ENCODE measurements around the gene CDH4. TPM values are rescaled to one million over a fixed set of nuclear protein-coding genes. Genes with fewer than 3 reads are reported as not detected.

Gene CDH4
- total and polyA plus RNA-seq, 2 of the 13 experiments (the other 11 are each of a cell fraction or from before 2014, with no cell fraction given) = not detected

GRCh38 chr20:61866165-61866564 is 614.1 kb downstream of the CDH4 start:
- Histone ChIP-seq H3K9ac (ENCODE audit: insufficient read depth, low read depth, low read length) (no peak overlapping the region), H3K4me3 (replicated peaks in 1 of 3; ENCODE audit: insufficient read depth in 1 of 3, low read depth in 2 of 3, low read length in 3 of 3) (no peak overlapping the region), H3K79me2 (ENCODE audit: insufficient read depth, low read length) (no peaks in the 10 kb centered on the region), H3K27ac (ENCODE audit: extremely low read length, insufficient read depth, low read length) (no peak overlapping the region), H3K36me3 (replicated peaks in 1 of 2; ENCODE audit: control insufficient read depth in 1 of 2, insufficient read depth in 2 of 2, low read length in 2 of 2) (no peaks in the 10 kb centered on the region), H3K4me2 (ENCODE audit: low read depth, low read length) (no peak overlapping the region), H3K27me3 (ENCODE audit: control insufficient read depth in 1 of 2, insufficient read depth in 2 of 2, low read length in 2 of 2) (peaks cover 18 to 86% of the 10 kb centered on the region in 2 experiments), H3K4me1 (ENCODE audit: insufficient read depth, low read length) (no peaks in the 10 kb centered on the region), H4K20me1 (ENCODE audit: insufficient read depth, low read length) (no peaks in the 10 kb centered on the region), H2AFZ (ENCODE audit: low read length) (no peak overlapping the region), H3K9me3 (ENCODE audit: low read length) (peaks cover 7% of the 10 kb centered on the region)
- ChIA-PET CTCF (ENCODE audit: low intra/inter-chr PET ratio, low total read pairs) (no interaction called here), POLR2A (no interaction called here)
- FAIRE-seq = no peak
- no peak for DNase-seq (ENCODE audit: low spot score)
- no TSS peak for BruUV-seq (replicated peaks)
- intact Hi-C loops (cut with micrococcal nuclease; ENCODE audit: unreplicated experiment) = no loop called here
- 11% methylated on average over 5 of the region's 5 CpGs for WGBS (ENCODE audit: low lambda C conversion rate)
- ATAC-seq = no peak
- in situ Hi-C loops (cut with HindIII; ENCODE audit: extremely low pct_ligation_motif_present, low pct_unique_long_range_greater_than_20kb) = no loop called here
- TF ChIP-seq MAFG (CRISPR knock-in tag; IDR thresholded peaks at IDR 0.05) (peak; percentile 58; the same call in 1 of the 2 replicates), ZNF644 (CRISPR knock-in tag; IDR thresholded peaks at IDR 0.05; ENCODE audit: low read depth) (no peak), TIGD3 (CRISPR knock-in tag; IDR thresholded peaks at IDR 0.05; ENCODE audit: borderline replicate concordance) (no peak), ZNF775 (CRISPR knock-in tag; IDR thresholded peaks at IDR 0.05; ENCODE audit: borderline replicate concordance) (no peak), MAFF (IDR thresholded peaks at IDR 0.05; ENCODE audit: low read depth, low read length) (peak; percentile 100), ZNF772 (CRISPR knock-in tag; IDR thresholded peaks at IDR 0.05) (no peak), JUN (CRISPR knock-in tag; IDR thresholded peaks at IDR 0.05) (no peak), GFI1 (CRISPR knock-in tag; IDR thresholded peaks at IDR 0.05; ENCODE audit: borderline replicate concordance) (no peak), E2F5 (CRISPR knock-in tag; conservative IDR thresholded peaks at IDR 0.05) (no peak), PATZ1 (CRISPR knock-in tag; IDR thresholded peaks at IDR 0.05) (no peak), ZNF10 (CRISPR knock-in tag; IDR thresholded peaks at IDR 0.05; ENCODE audit: borderline replicate concordance, low read depth) (no peak), ZNF672 (CRISPR knock-in tag; IDR thresholded peaks at IDR 0.05) (no peak), YEATS4 (CRISPR knock-in tag; IDR thresholded peaks at IDR 0.05; ENCODE audit: borderline replicate concordance) (no peak), ZNF256 (CRISPR knock-in tag; conservative IDR thresholded peaks at IDR 0.05) (no peak)
- TF ChIP-seq, protein P1, sequence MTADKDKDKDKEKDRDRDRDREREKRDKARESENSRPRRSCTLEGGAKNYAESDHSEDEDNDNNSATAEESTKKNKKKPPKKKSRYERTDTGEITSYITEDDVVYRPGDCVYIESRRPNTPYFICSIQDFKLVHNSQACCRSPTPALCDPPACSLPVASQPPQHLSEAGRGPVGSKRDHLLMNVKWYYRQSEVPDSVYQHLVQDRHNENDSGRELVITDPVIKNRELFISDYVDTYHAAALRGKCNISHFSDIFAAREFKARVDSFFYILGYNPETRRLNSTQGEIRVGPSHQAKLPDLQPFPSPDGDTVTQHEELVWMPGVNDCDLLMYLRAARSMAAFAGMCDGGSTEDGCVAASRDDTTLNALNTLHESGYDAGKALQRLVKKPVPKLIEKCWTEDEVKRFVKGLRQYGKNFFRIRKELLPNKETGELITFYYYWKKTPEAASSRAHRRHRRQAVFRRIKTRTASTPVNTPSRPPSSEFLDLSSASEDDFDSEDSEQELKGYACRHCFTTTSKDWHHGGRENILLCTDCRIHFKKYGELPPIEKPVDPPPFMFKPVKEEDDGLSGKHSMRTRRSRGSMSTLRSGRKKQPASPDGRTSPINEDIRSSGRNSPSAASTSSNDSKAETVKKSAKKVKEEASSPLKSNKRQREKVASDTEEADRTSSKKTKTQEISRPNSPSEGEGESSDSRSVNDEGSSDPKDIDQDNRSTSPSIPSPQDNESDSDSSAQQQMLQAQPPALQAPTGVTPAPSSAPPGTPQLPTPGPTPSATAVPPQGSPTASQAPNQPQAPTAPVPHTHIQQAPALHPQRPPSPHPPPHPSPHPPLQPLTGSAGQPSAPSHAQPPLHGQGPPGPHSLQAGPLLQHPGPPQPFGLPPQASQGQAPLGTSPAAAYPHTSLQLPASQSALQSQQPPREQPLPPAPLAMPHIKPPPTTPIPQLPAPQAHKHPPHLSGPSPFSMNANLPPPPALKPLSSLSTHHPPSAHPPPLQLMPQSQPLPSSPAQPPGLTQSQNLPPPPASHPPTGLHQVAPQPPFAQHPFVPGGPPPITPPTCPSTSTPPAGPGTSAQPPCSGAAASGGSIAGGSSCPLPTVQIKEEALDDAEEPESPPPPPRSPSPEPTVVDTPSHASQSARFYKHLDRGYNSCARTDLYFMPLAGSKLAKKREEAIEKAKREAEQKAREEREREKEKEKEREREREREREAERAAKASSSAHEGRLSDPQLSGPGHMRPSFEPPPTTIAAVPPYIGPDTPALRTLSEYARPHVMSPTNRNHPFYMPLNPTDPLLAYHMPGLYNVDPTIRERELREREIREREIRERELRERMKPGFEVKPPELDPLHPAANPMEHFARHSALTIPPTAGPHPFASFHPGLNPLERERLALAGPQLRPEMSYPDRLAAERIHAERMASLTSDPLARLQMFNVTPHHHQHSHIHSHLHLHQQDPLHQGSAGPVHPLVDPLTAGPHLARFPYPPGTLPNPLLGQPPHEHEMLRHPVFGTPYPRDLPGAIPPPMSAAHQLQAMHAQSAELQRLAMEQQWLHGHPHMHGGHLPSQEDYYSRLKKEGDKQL (CRISPR knock-in tag; IDR thresholded peaks at IDR 0.05; ENCODE audit: low read depth) = no peak

Measured in HepG2 (cell line).